ENCODE measurements around the gene PTGES3.

Gene PTGES3

DNA sequence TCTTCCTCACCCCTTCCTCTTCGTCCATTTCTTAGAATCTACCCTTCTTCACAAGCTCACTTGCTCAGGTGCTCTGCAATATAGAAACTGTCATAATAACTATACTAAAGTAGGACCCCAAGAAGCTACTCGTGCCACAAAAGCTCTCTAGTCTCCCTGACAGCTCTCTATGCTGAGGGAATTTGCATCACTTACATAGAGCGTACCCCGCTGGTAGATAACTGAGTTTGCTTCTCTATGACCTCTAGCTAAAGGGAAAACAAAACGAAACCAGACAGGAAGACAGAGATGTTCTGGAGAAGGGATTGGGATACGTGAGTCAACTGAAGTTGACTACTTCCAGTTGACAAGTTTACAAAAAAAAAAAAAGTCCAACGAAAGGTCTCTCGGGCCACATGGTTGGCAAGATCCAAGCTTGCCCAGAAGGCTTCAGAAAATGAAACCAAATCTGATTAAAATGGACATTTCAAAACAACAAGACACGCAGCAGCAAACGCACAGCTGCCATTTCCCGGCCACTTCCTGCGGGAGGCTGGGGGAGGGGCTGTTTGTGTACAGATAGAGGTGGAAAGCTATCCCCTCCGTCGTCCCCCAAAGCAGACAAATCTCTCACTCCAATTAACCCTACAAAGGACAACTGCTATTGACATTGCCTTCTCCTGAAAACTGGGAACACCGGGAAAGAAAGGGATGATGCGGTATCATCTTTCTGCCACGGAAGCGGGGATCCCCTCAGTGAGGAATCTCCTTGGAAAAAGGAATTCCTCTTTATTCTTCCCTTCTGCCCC lies 59.2 kb downstream of the PTGES3 start (continued):
- TF ChIP-seq ZNF184 (tag by site-specific recombination; IDR thresholded peaks at IDR 0.05) (no peak), ZNF501 (tag by site-specific recombination; IDR thresholded peaks at IDR 0.05) (no peak), ZSCAN16 (tag by site-specific recombination; IDR thresholded peaks at IDR 0.05) (no peak), HOXA7 (CRISPR knock-in tag; IDR thresholded peaks at IDR 0.05; ENCODE audit: borderline replicate concordance) (no peak)
- TF ChIP-seq, protein P1, sequence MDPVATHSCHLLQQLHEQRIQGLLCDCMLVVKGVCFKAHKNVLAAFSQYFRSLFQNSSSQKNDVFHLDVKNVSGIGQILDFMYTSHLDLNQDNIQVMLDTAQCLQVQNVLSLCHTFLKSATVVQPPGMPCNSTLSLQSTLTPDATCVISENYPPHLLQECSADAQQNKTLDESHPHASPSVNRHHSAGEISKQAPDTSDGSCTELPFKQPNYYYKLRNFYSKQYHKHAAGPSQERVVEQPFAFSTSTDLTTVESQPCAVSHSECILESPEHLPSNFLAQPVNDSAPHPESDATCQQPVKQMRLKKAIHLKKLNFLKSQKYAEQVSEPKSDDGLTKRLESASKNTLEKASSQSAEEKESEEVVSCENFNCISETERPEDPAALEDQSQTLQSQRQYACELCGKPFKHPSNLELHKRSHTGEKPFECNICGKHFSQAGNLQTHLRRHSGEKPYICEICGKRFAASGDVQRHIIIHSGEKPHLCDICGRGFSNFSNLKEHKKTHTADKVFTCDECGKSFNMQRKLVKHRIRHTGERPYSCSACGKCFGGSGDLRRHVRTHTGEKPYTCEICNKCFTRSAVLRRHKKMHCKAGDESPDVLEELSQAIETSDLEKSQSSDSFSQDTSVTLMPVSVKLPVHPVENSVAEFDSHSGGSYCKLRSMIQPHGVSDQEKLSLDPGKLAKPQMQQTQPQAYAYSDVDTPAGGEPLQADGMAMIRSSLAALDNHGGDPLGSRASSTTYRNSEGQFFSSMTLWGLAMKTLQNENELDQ (tag by site-specific recombination; IDR thresholded peaks at IDR 0.05; ENCODE audit: low read depth), result no peak

DNA sequence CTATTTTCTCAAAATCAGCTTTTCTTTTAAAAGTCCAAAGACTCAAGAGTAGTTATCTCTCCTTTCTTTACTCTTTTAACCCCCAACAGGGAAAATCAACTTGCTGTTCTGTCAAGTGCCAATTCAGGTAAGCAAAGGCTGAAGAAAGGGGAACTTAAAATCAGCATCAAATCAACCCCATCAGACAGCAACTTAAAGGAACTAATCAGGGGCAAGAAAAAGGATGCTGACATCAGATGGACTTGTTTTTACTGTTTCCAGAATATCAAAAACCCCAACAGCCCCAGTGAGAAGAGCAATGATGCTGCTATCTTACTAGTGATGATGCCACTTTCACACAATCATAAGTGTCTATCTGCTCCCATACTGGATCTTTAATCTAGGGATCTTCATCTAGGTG lies 61.4 kb downstream of the PTGES3 start:
- Histone ChIP-seq H3K9me3 (ENCODE audit: control insufficient read depth, insufficient read depth, low read depth, low read length) (no peaks in the 10 kb centered on the region), H3K4me3 (ENCODE audit: low read depth, low read length) (no peak overlapping the region), H3K4me1 (ENCODE audit: control insufficient read depth, insufficient read depth, low read length) (peaks cover 15% of the 10 kb centered on the region), H3K36me3 (ENCODE audit: control insufficient read depth in 2 of 2, insufficient read depth in 1 of 2, low read length in 2 of 2) (peaks cover 15 to 35% of the 10 kb centered on the region in 2 experiments; a peak in 2 of 3 replicates), H3K27ac (ENCODE audit: extremely low read depth, low read depth, low read length) (no peak overlapping the region)
- TF ChIP-seq, protein P2, sequence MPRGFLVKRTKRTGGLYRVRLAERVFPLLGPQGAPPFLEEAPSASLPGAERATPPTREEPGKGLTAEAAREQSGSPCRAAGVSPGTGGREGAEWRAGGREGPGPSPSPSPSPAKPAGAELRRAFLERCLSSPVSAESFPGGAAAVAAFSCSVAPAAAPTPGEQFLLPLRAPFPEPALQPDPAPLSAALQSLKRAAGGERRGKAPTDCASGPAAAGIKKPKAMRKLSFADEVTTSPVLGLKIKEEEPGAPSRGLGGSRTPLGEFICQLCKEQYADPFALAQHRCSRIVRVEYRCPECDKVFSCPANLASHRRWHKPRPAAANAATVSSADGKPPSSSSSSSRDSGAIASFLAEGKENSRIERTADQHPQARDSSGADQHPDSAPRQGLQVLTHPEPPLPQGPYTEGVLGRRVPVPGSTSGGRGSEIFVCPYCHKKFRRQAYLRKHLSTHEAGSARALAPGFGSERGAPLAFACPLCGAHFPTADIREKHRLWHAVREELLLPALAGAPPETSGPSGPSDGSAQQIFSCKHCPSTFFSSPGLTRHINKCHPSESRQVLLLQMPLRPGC (tag by site-specific recombination; IDR thresholded peaks at IDR 0.05), result no peak
- peak; percentile 22; the same call in 1 of the 2 replicates for TF ChIP-seq ZNF10 (tag by site-specific recombination; IDR thresholded peaks at IDR 0.05)
- POLR2A ChIA-PET, result interaction anchor here (0.5 to 1.1 kb wide), 2 partner anchors 9 to 10 kb away, joined by 3 to 7 read pairs; no protein-coding TSS in a partner anchor
- CTCF ChIA-PET, result interaction anchor here (4.0 kb wide), 1 partner anchor 10 kb away, joined by 32 read pairs; no protein-coding TSS in a partner anchor

DNA sequence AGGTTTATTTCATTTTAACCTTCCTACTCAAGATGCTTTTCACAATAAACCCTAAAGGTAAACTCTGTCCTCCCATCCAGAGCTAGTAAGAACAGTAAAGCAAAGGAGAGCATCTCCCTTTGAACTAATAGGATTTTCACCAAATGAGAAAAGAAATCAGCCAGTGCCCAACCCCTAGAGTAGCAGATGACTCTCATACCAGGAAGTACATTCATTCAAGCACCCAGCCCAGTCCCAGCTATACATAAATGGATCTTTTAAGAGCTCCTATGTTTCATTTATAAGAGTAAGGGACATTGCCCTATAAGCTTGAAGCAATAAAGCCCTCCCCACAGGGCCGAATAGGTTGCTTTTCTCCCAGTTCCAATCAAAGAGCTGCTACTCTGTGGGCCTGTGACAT lies 65.5 kb downstream of the PTGES3 start:
- ChIA-PET POLR2A (interaction anchor here (3.8 kb wide), 1 partner anchor 14 kb away, joined by 14 read pairs; no protein-coding TSS in a partner anchor), CTCF (interaction anchor here (0.8 to 4.0 kb wide), 4 partner anchors 14 to 63 kb away, joined by 3 to 32 read pairs (median 8); no protein-coding TSS in a partner anchor)
- no peak overlapping the region for H3K4me3 ChIP-seq (ENCODE audit: low read depth, low read length)
- H3K4me1 ChIP-seq (ENCODE audit: control insufficient read depth, insufficient read depth, low read length), result peaks cover 7% of the 10 kb centered on the region
- H3K9me3 ChIP-seq (ENCODE audit: control insufficient read depth, insufficient read depth, low read depth, low read length), result no peaks in the 10 kb centered on the region
- H3K36me3 ChIP-seq (ENCODE audit: control insufficient read depth in 2 of 2, insufficient read depth in 1 of 2, low read length in 2 of 2), result peaks cover 35 to 66% of the 10 kb centered on the region in 2 experiments; a peak in 2 of 3 replicates
- H3K27ac ChIP-seq (ENCODE audit: extremely low read depth, low read depth, low read length), result no peak overlapping the region
- TF ChIP-seq ZNF596 (tag by site-specific recombination; IDR thresholded peaks at IDR 0.05), result no peak
- no peak for TF ChIP-seq MEIS1 (CRISPR knock-in tag; IDR thresholded peaks at IDR 0.05; ENCODE audit: borderline replicate concordance)
- TF ChIP-seq, protein P3, sequence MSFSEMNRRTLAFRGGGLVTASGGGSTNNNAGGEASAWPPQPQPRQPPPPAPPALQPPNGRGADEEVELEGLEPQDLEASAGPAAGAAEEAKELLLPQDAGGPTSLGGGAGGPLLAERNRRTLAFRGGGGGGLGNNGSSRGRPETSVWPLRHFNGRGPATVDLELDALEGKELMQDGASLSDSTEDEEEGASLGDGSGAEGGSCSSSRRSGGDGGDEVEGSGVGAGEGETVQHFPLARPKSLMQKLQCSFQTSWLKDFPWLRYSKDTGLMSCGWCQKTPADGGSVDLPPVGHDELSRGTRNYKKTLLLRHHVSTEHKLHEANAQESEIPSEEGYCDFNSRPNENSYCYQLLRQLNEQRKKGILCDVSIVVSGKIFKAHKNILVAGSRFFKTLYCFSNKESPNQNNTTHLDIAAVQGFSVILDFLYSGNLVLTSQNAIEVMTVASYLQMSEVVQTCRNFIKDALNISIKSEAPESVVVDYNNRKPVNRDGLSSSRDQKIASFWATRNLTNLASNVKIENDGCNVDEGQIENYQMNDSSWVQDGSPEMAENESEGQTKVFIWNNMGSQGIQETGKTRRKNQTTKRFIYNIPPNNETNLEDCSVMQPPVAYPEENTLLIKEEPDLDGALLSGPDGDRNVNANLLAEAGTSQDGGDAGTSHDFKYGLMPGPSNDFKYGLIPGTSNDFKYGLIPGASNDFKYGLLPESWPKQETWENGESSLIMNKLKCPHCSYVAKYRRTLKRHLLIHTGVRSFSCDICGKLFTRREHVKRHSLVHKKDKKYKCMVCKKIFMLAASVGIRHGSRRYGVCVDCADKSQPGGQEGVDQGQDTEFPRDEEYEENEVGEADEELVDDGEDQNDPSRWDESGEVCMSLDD (tag by site-specific recombination; IDR thresholded peaks at IDR 0.05), result no peak
- no peak for TF ChIP-seq ZNF768 (tag by site-specific recombination; IDR thresholded peaks at IDR 0.05)
- TF ChIP-seq, protein P4, sequence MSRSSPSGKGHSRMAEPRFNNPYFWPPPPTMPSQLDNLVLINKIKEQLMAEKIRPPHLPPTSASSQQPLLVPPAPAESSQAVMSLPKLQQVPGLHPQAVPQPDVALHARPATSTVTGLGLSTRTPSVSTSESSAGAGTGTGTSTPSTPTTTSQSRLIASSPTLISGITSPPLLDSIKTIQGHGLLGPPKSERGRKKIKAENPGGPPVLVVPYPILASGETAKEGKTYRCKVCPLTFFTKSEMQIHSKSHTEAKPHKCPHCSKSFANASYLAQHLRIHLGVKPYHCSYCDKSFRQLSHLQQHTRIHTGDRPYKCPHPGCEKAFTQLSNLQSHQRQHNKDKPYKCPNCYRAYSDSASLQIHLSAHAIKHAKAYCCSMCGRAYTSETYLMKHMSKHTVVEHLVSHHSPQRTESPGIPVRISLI (tag by site-specific recombination; IDR thresholded peaks at IDR 0.05), result no peak
- TF ChIP-seq GLIS2 (tag by site-specific recombination; IDR thresholded peaks at IDR 0.05), result no peak
- TF ChIP-seq, protein P5, sequence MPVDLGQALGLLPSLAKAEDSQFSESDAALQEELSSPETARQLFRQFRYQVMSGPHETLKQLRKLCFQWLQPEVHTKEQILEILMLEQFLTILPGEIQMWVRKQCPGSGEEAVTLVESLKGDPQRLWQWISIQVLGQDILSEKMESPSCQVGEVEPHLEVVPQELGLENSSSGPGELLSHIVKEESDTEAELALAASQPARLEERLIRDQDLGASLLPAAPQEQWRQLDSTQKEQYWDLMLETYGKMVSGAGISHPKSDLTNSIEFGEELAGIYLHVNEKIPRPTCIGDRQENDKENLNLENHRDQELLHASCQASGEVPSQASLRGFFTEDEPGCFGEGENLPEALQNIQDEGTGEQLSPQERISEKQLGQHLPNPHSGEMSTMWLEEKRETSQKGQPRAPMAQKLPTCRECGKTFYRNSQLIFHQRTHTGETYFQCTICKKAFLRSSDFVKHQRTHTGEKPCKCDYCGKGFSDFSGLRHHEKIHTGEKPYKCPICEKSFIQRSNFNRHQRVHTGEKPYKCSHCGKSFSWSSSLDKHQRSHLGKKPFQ (tag by site-specific recombination; IDR thresholded peaks at IDR 0.05), result no peak
- no peak for TF ChIP-seq ZNF510 (tag by site-specific recombination; IDR thresholded peaks at IDR 0.05; ENCODE audit: insufficient replicate concordance)
- no peak for TF ChIP-seq ZNF629 (tag by site-specific recombination; IDR thresholded peaks at IDR 0.05)
- no peak for TF ChIP-seq ZNF792 (tag by site-specific recombination; IDR thresholded peaks at IDR 0.05)
- TF ChIP-seq ZNF114 (tag by site-specific recombination; IDR thresholded peaks at IDR 0.05), result no peak
- no peak for TF ChIP-seq ZNF214 (tag by site-specific recombination; IDR thresholded peaks at IDR 0.05; ENCODE audit: borderline replicate concordance)
- TF ChIP-seq ZNF585B (tag by site-specific recombination; IDR thresholded peaks at IDR 0.05), result no peak
- no peak for TF ChIP-seq ZNF140 (tag by site-specific recombination; IDR thresholded peaks at IDR 0.05)
- no peak for TF ChIP-seq ZNF664 (tag by site-specific recombination; IDR thresholded peaks at IDR 0.05)
- TF ChIP-seq ZNF654 (tag by site-specific recombination; IDR thresholded peaks at IDR 0.05; ENCODE audit: low read depth), result no peak
